H1 (cell line): Measurements from ENCODE around the gene DOK1. TPM values are rescaled to one million over a fixed set of nuclear protein-coding genes. Genes with fewer than 3 reads are reported as not detected.
A peak's percentile ranks its signal among the peaks of the same experiment; 100 is the strongest.

ENCODE experiments used
- CTCF ChIA-PET: fragments of 300-600 bp; sonication (Branson Sonifier 250); formaldehyde crosslinking; loops from one replicate; lab custom pipeline; 2021; ENCODE audit not compliant: partially characterized antibody; lab: Charles Lee
- POLR2A ChIA-PET: fragments of 300-600 bp; sonication (Branson Sonifier 250); formaldehyde crosslinking; loops from one replicate; lab custom pipeline; 2021; ENCODE audit warnings: inconsistent platforms; ENCODE audit not compliant: partially characterized antibody; lab: Charles Lee
- DNase-seq, 2 experiments: peaks; one replicate each; pipeline versions ENCODE4 v3.0.0 to v3.0.0-alpha.2; 2010 to 2022; ENCODE audit warnings: low spot score in 2 of 2, low read depth in 1 of 2, mixed read lengths in 1 of 2
- FAIRE-seq: peaks from 2 replicates; lab custom pipeline; 2011; peaks lifted over from hg19 to GRCh38; lab: Jason Lieb, UNC
- H2AFZ ChIP-seq: 2 replicates; pipeline ENCODE4 v1.8.1; 2012; ENCODE audit warnings: low read length, inconsistent platforms
- H2AK5ac ChIP-seq: 2 replicates; pipeline ENCODE4 v1.6.1; 2013; ENCODE audit warnings: low read depth, low read length
- H2BK120ac ChIP-seq: replicated peaks from 2 replicates; pipeline ENCODE3; 2013; ENCODE audit warnings: low read depth, low read length, inconsistent platforms
- H2BK12ac ChIP-seq: 2 replicates; pipeline ENCODE4 v1.6.1; 2013; ENCODE audit warnings: low read depth, low read length
- H2BK15ac ChIP-seq: 2 replicates; pipeline ENCODE4 v1.6.1; 2013; ENCODE audit warnings: low read length
- H2BK20ac ChIP-seq: 2 replicates; pipeline ENCODE4 v1.6.1; 2013; ENCODE audit warnings: low read length
- H2BK5ac ChIP-seq: 2 replicates; pipeline ENCODE4 v1.6.1; 2013; ENCODE audit warnings: low read depth, low read length
- H3K14ac ChIP-seq: 2 replicates; pipeline ENCODE4 v1.6.1; 2013; ENCODE audit warnings: inconsistent platforms; ENCODE audit not compliant: insufficient read length
- H3K18ac ChIP-seq: 2 replicates; pipeline ENCODE4 v1.6.1; 2013; ENCODE audit warnings: low read length; ENCODE audit errors: extremely low read depth
- H3K23ac ChIP-seq: 2 replicates; pipeline ENCODE4 v1.6.1; 2013; ENCODE audit warnings: inconsistent platforms; ENCODE audit not compliant: insufficient read length
- H3K23me2 ChIP-seq: 2 replicates; pipeline ENCODE4 v1.6.1; 2013; ENCODE audit warnings: low read depth, low read length
- H3K27ac ChIP-seq: 2 replicates; pipeline ENCODE4 v1.6.1; 2011; ENCODE audit warnings: low read depth, low read length, inconsistent platforms
- H3K27me3 ChIP-seq, 4 experiments: replicated peaks in 1 of 4; 1 replicate in 1 of 4; 2 replicates in 3 of 4; pipeline versions ENCODE4 v1.6.1 to v1.8.1; 2011 to 2013; ENCODE audit warnings: low read length in 3 of 4, mild to moderate bottlenecking in 3 of 4, inconsistent platforms in 2 of 4, mixed read lengths in 2 of 4, moderate library complexity in 1 of 4; ENCODE audit not compliant: control insufficient read depth in 3 of 4, insufficient read depth in 3 of 4; ENCODE audit errors: extremely low read depth in 1 of 4
- H3K36me3 ChIP-seq, 4 experiments: 2 replicates each; pipeline versions ENCODE4 v1.6.1 to v1.8.1; 2011 to 2013; ENCODE audit warnings: mild to moderate bottlenecking in 4 of 4, low read length in 3 of 4, moderate library complexity in 2 of 4, control low read depth in 1 of 4, inconsistent platforms in 1 of 4; ENCODE audit not compliant: insufficient read depth in 4 of 4, control insufficient read depth in 2 of 4
- H3K4ac ChIP-seq: replicated peaks from 2 replicates; pipeline ENCODE3; 2013; ENCODE audit warnings: low read length, low read depth, mixed read lengths, inconsistent platforms; ENCODE audit not compliant: insufficient read length
- H3K4me1 ChIP-seq, 4 experiments: replicated peaks in 1 of 4; 1 replicate in 1 of 4; 2 replicates in 3 of 4; pipeline versions ENCODE4 v1.6.1 to v1.8.1; 2011 to 2013; ENCODE audit warnings: low read length in 3 of 4, inconsistent platforms in 2 of 4, mixed read lengths in 1 of 4; ENCODE audit not compliant: insufficient read depth in 4 of 4, control insufficient read depth in 3 of 4
- H3K4me2 ChIP-seq, 2 experiments: 2 replicates each; pipeline versions ENCODE4 v1.6.1 to v1.8.1; 2011 to 2013; ENCODE audit warnings: low read depth in 2 of 2, low read length in 2 of 2, control low read depth in 1 of 2, inconsistent platforms in 1 of 2, mild to moderate bottlenecking in 1 of 2; ENCODE audit not compliant: insufficient read depth in 1 of 2
- H3K4me3 ChIP-seq, 4 experiments: fragments of 200-600, 300-600 bp in 1 of 4; sonication (generic), shearing (Covaris generic), sonication (Bioruptor Twin) in 1 of 4; 2 replicates each; pipeline versions ENCODE4 v1.5.1 to v1.8.1; 2011 to 2016; ENCODE audit warnings: low read length in 4 of 4, low read depth in 3 of 4, control low read depth in 2 of 4, inconsistent platforms in 2 of 4, mild to moderate bottlenecking in 2 of 4, mixed read lengths in 1 of 4, moderate library complexity in 1 of 4; ENCODE audit not compliant: insufficient read depth in 2 of 4; ENCODE audit errors: extremely low read depth in 1 of 4
- H3K56ac ChIP-seq: replicated peaks from 2 replicates; pipeline ENCODE3; 2013; ENCODE audit warnings: low read depth, mild to moderate bottlenecking, mixed read lengths, low read length, inconsistent platforms; ENCODE audit not compliant: insufficient read length
- H3K79me1 ChIP-seq: 2 replicates; pipeline ENCODE4 v1.6.1; 2013; ENCODE audit warnings: low read depth, low read length, control low read depth
- H3K79me2 ChIP-seq, 2 experiments: 2 replicates each; pipeline versions ENCODE4 v1.6.1 to v1.8.1; 2012 to 2013; ENCODE audit warnings: low read length in 2 of 2, mild to moderate bottlenecking in 2 of 2, inconsistent platforms in 1 of 2; ENCODE audit not compliant: insufficient read depth in 2 of 2, control insufficient read depth in 1 of 2
- H3K9ac ChIP-seq, 4 experiments: replicated peaks in 1 of 4; 1 replicate in 1 of 4; 2 replicates in 3 of 4; pipeline versions ENCODE4 v1.6.1 to v1.8.1; 2011 to 2013; ENCODE audit warnings: low read depth in 3 of 4, low read length in 3 of 4, control low read depth in 2 of 4, mild to moderate bottlenecking in 2 of 4, moderate library complexity in 2 of 4, inconsistent platforms in 1 of 4; ENCODE audit errors: extremely low read depth in 1 of 4
- H3K9me3 ChIP-seq, 2 experiments: 2 replicates each; pipeline versions ENCODE4 v1.6.1 to v1.8.1; 2012 to 2013; ENCODE audit warnings: mild to moderate bottlenecking in 2 of 2, moderate library complexity in 2 of 2, control low read depth in 1 of 2, inconsistent platforms in 1 of 2, low read depth in 1 of 2, low read length in 1 of 2, mixed read lengths in 1 of 2; ENCODE audit not compliant: insufficient read depth in 2 of 2
- H4K20me1 ChIP-seq, 2 experiments: replicated peaks in 1 of 2; 2 replicates each; pipeline versions ENCODE3 to v1.8.1; 2011 to 2013; ENCODE audit warnings: inconsistent platforms in 2 of 2, low read length in 2 of 2, mild to moderate bottlenecking in 1 of 2; ENCODE audit not compliant: insufficient read depth in 2 of 2, control insufficient read depth in 1 of 2
- H4K5ac ChIP-seq: 2 replicates; pipeline ENCODE4 v1.6.1; 2013; ENCODE audit warnings: low read length, low read depth, mixed read lengths, inconsistent platforms; ENCODE audit not compliant: insufficient read length
- H4K8ac ChIP-seq: 2 replicates; pipeline ENCODE4 v1.8.0; 2013; ENCODE audit warnings: mild to moderate bottlenecking, moderate library complexity, low read length, inconsistent platforms; ENCODE audit not compliant: insufficient read depth; ENCODE audit errors: extremely low read depth
- H4K91ac ChIP-seq: replicated peaks from 2 replicates; pipeline ENCODE3; 2013; ENCODE audit warnings: low read length, mixed read lengths, inconsistent platforms; ENCODE audit not compliant: insufficient read length
- ASH2L ChIP-seq: fragments of 200-600, 300-600 bp; sonication (generic); IDR thresholded peaks from one replicate; pipeline ENCODE4 v1.7.1; 2017; ENCODE audit warnings: low read length
- ATF3 ChIP-seq: IDR thresholded peaks from 2 replicates; pipeline ENCODE4 v1.6.1; 2011; ENCODE audit warnings: low read depth, mild to moderate bottlenecking, low read length; ENCODE audit not compliant: insufficient read depth
- CEBPB ChIP-seq: IDR thresholded peaks from 2 replicates; pipeline ENCODE4 v1.6.1; 2012; ENCODE audit warnings: low read depth, low read length
- GTF2F1 ChIP-seq: IDR thresholded peaks from 2 replicates; pipeline ENCODE4 v1.6.1; 2012; ENCODE audit warnings: low read depth, low read length, improper control_type of control experiment, borderline replicate concordance
- KDM1A ChIP-seq: fragments of 200-600, 300-600 bp; sonication (generic); IDR thresholded peaks from 2 replicates; pipeline ENCODE4 v1.7.1; 2016; ENCODE audit warnings: mild to moderate bottlenecking, low read length, borderline replicate concordance
- KDM4A ChIP-seq: IDR thresholded peaks from one replicate; pipeline ENCODE4 v1.7.1; 2012; ENCODE audit warnings: low read depth, mild to moderate bottlenecking, moderate library complexity, low read length, inconsistent platforms; ENCODE audit not compliant: severe bottlenecking
- MAX ChIP-seq: IDR thresholded peaks from 2 replicates; pipeline ENCODE4 v1.6.1; 2012; ENCODE audit warnings: inconsistent platforms
- RXRA ChIP-seq: IDR thresholded peaks from 2 replicates; pipeline ENCODE4 v1.6.1; 2011; ENCODE audit warnings: low read depth, mild to moderate bottlenecking, low read length, moderate library complexity; ENCODE audit not compliant: insufficient read depth
- SP2 ChIP-seq: IDR thresholded peaks from 2 replicates; pipeline ENCODE4 v1.6.1; 2012; ENCODE audit warnings: mild to moderate bottlenecking, low read length, inconsistent platforms
- SUZ12 ChIP-seq: fragments of 200-600 bp; sonication (generic); IDR thresholded peaks from 2 replicates; pipeline ENCODE4 v1.6.1; 2012; ENCODE audit warnings: mild to moderate bottlenecking, inconsistent platforms, low read length, moderate library complexity, mixed read lengths
- TAF7 ChIP-seq: optimal IDR thresholded peaks from 2 replicates; pipeline ENCODE3; 2011; ENCODE audit warnings: low read depth, mild to moderate bottlenecking, inconsistent platforms, low read length, moderate library complexity, borderline replicate concordance
- WGBS, 2 experiments: shearing (Covaris generic) in 1 of 2; methylation state at CpG; one replicate each; pipeline versions ENCODE4 v1.1.6 to v1.1.7; 2013 to 2015; ENCODE audit warnings: low lambda C conversion rate in 2 of 2, mixed read lengths in 2 of 2, inconsistent platforms in 1 of 2, low coverage in 1 of 2, missing lambda C conversion rate in 1 of 2; ENCODE audit not compliant: insufficient replicate concordance in 2 of 2, insufficient coverage in 1 of 2, insufficient read length in 1 of 2; ENCODE audit errors: extremely low coverage in 1 of 2, missing lambda C conversion rate in 1 of 2; 5-methylcytosine and 5-hydroxymethylcytosine counted together
- polyA plus RNA-seq, 7 experiments: library from polyadenylated mRNA; depleted of rRNA in 3 of 7; stranded (reverse) in 5 of 7; unstranded in 2 of 7; fragments of >200 nt in 5 of 7; fragments of 200-250 nt in 2 of 7; gene quantifications; 1 replicate in 5 of 7; 2 replicates in 1 of 7; 4 replicates in 1 of 7; pipeline versions ENCODE4 v1.2.1 to v1.2.3, GENCODE V29; 2011 to 2013; ENCODE audit warnings: missing spikeins in 2 of 7, mixed read lengths in 2 of 7
- total RNA-seq: library from RNA; stranded (reverse); fragmentation: NEBNext Ultra II Directional; extraction: Animal tissue kit (Norgen Biotek cat#: 25700); gene quantifications from 2 replicates; pipeline ENCODE4 v1.2.1, GENCODE V29; 2021

Gene DOK1
- total and polyA plus RNA-seq, 2 of the 8 experiments (the other 6 are each of a cell fraction or from before 2014, with no cell fraction given) = 11.0 to 14.3 TPM

GRCh38 chr2:74507926-74508520, 46.5 kb upstream of the DOK1 start:
- Histone ChIP-seq H2AK5ac (no peak overlapping the region), H3K27me3 (peaks cover 47 to 80% (median 75%) of the 10 kb centered on the region in 4 experiments), H2AFZ (peak overlapping the region; percentile 71; the same call in 1 of the 2 replicates), H2BK5ac (no peak overlapping the region; the same call in 1 of the 2 replicates), H3K14ac (no peak overlapping the region), H4K20me1 (peaks cover 0 to 4% of the 10 kb centered on the region in 2 experiments), H4K91ac (peak overlapping the region; percentile 25), H4K5ac (peak overlapping the region; percentile 85), H3K9ac (peak overlapping the region in 3 of 4 experiments; percentile 7 to 40 (median 38); a peak in 6 of 7 replicates), H3K18ac (peak overlapping the region; percentile 68; the same call in 1 of the 2 replicates), H3K56ac (peak overlapping the region; percentile 83), H2BK20ac (no peak overlapping the region), H2BK12ac (no peak overlapping the region), H4K8ac (peak overlapping the region; percentile 43; the same call in 1 of the 2 replicates), H3K23ac (no peak overlapping the region), H3K4me2 (peak overlapping the region; percentile 86), H3K36me3 (peaks cover 0 to 9% (median 4%) of the 10 kb centered on the region in 4 experiments; a peak in 6 of 8 replicates), H3K4me1 (peaks cover 2 to 20% (median 18%) of the 10 kb centered on the region in 4 experiments), H2BK120ac (no peak overlapping the region), H2BK15ac (no peak overlapping the region), H3K9me3 (no peaks in the 10 kb centered on the region), H3K4ac (no peak overlapping the region), H3K4me3 (peak overlapping the region; percentile 61 to 98 (median 92)), H3K27ac (peak overlapping the region; percentile 99; the same call in 1 of the 2 replicates), H3K79me1 (no peaks in the 10 kb centered on the region), H3K79me2 (peaks cover 0 to 3% of the 10 kb centered on the region in 2 experiments; a peak in 1 of 4 replicates), H3K23me2 (peaks cover 21% of the 10 kb centered on the region)
- DNase-seq (peak in 1 of 2 experiments; percentile 78), FAIRE-seq (no peak)
- POLR2A ChIA-PET = interaction anchor here (1.0 to 3.9 kb wide), 12 partner anchors 8 to 78 kb away, joined by 3 to 26 read pairs (median 6); partner anchors contain the start of genes AUP1, CCDC142, DQX1 and HTRA2
- CTCF ChIA-PET = interaction anchor here (0.9 to 2.4 kb wide), 6 partner anchors 16 to 80 kb away, joined by 3 to 13 read pairs (median 4); partner anchors contain the start of genes CCDC142 and TTC31
- WGBS, 2 experiments = 6% methylated on average over 27 of the region's 38 CpGs; no CpG with 5 or more reads in 1 of the 2 experiments
- TF ChIP-seq GTF2F1 (no peak), SUZ12 (0 out of 2 replicates have a peak, but pooled peaks have one; percentile 13), RXRA (no peak), CEBPB (no peak), KDM1A (peak; percentile 30; the same call in 1 of the 2 replicates), SP2 (no peak), ASH2L (peak; percentile 87), KDM4A (peak; percentile 44), ATF3 (no peak), MAX (no peak; the same call in 1 of the 2 replicates), TAF7 (no peak)
